ENCODE measurements around the gene AHNAK. TPM values are rescaled to one million over a fixed set of nuclear protein-coding genes. Genes with fewer than 3 reads are reported as not detected.

AHNAK gene
- total and polyA plus RNA-seq, 2 of the 8 experiments (the other 6 are each of a cell fraction or from before 2014, with no cell fraction given) = 2.0 to 5.8 TPM

DNA sequence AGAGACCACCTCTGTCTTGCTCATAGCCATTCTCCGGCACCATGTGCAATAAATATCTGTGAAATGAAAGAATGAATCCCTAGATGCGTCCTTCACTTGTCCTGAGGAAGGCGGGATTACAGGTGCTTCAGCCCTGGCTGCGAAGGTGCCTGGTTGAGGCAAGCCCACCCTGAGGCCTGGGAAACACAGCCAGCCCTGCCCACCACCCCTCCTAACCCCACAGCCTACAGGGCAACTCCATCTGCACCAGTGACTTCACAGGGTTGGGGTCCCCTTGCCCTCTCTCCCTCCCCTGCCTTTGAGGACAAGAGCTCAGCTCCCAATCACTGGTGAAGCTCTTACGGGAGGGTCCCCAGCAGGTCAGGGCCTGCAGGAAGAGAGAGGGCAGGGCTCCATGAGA, 145.2 kb downstream of the AHNAK start:
- Histone ChIP-seq H2BK12ac (ENCODE audit: low read depth, low read length) (no peak overlapping the region), H3K14ac (ENCODE audit: insufficient read length) (no peak overlapping the region), H3K9ac (replicated peaks in 1 of 4; ENCODE audit: extremely low read depth in 1 of 4, low read depth in 3 of 4, low read length in 3 of 4) (no peak overlapping the region), H4K91ac (replicated peaks; ENCODE audit: insufficient read length, low read length) (peak overlapping the region; percentile 60), H3K4me2 (ENCODE audit: insufficient read depth in 1 of 2, low read depth in 2 of 2, low read length in 2 of 2) (no peak overlapping the region), H2BK120ac (replicated peaks; ENCODE audit: low read depth, low read length) (no peak overlapping the region), H2BK15ac (ENCODE audit: low read length) (no peak overlapping the region), H3K4me1 (replicated peaks in 1 of 4; ENCODE audit: control insufficient read depth in 3 of 4, insufficient read depth in 4 of 4, low read length in 3 of 4) (peaks cover 0 to 23% (median 1%) of the 10 kb centered on the region in 4 experiments; a peak in 5 of 7 replicates), H3K23ac (ENCODE audit: insufficient read length) (no peak overlapping the region), H4K5ac (ENCODE audit: insufficient read length, low read depth, low read length) (peak overlapping the region; percentile 21), H3K79me2 (ENCODE audit: control insufficient read depth in 1 of 2, insufficient read depth in 2 of 2, low read length in 2 of 2) (no peaks in the 10 kb centered on the region), H3K18ac (ENCODE audit: extremely low read depth, low read length) (no peak overlapping the region), H2BK5ac (ENCODE audit: low read depth, low read length) (no peak overlapping the region), H3K56ac (replicated peaks; ENCODE audit: insufficient read length, low read depth, low read length) (no peak overlapping the region), H3K9me3 (ENCODE audit: insufficient read depth in 2 of 2, low read depth in 1 of 2, low read length in 1 of 2) (no peaks in the 10 kb centered on the region), H3K79me1 (ENCODE audit: low read depth, low read length) (no peaks in the 10 kb centered on the region), H4K8ac (ENCODE audit: extremely low read depth, insufficient read depth, low read length) (peak overlapping the region; percentile 65; the same call in 1 of the 2 replicates), H3K23me2 (ENCODE audit: low read depth, low read length) (no peaks in the 10 kb centered on the region; the same call in 1 of the 2 replicates), H3K27me3 (replicated peaks in 1 of 4; ENCODE audit: control insufficient read depth in 3 of 4, extremely low read depth in 1 of 4, insufficient read depth in 3 of 4, low read length in 3 of 4) (0 out of 7 replicates have a peak, but pooled peaks cover 0 to 2% (median 0%) of the 10 kb centered on the region in 4 experiments), H2AK5ac (ENCODE audit: low read depth, low read length) (no peak overlapping the region), H4K20me1 (replicated peaks in 1 of 2; ENCODE audit: control insufficient read depth in 1 of 2, insufficient read depth in 2 of 2, low read length in 2 of 2) (no peaks in the 10 kb centered on the region), H2BK20ac (ENCODE audit: low read length) (peak overlapping the region; percentile 23), H3K4me3 (ENCODE audit: extremely low read depth in 1 of 4, insufficient read depth in 2 of 4, low read depth in 3 of 4, low read length in 4 of 4) (no peak overlapping the region), H3K27ac (ENCODE audit: low read depth, low read length) (no peak overlapping the region), H3K4ac (replicated peaks; ENCODE audit: insufficient read length, low read depth, low read length) (no peak overlapping the region), H2AFZ (ENCODE audit: low read length) (no peak overlapping the region), H3K36me3 (ENCODE audit: control insufficient read depth in 2 of 4, insufficient read depth in 4 of 4, low read length in 3 of 4) (no peaks in the 10 kb centered on the region)
- ChIA-PET POLR2A (ENCODE audit: partially characterized antibody) (interaction anchor here (1.2 to 1.3 kb wide), 2 partner anchors 10 to 18 kb away, joined by 4 to 5 read pairs; partner anchors contain the start of gene SCGB1A1), CTCF (ENCODE audit: partially characterized antibody) (interaction anchor here (0.6 to 9.5 kb wide), 9 partner anchors 9 to 665 kb away, joined by 3 to 56 read pairs (median 4); no protein-coding TSS in a partner anchor)
- 84% methylated on average over 4 of the region's 5 CpGs; no CpG with 5 or more reads in 1 of the 2 experiments for WGBS, 2 experiments (ENCODE audit: extremely low coverage in 1 of 2, insufficient coverage in 1 of 2, insufficient read length in 1 of 2, insufficient replicate concordance in 2 of 2, low coverage in 1 of 2, low lambda C conversion rate in 2 of 2, missing lambda C conversion rate in 1 of 2)
- no peak for TF ChIP-seq JUND (IDR thresholded peaks at IDR 0.05; ENCODE audit: low read length)
- DNase-seq (ENCODE audit: low read depth in 1 of 2, low spot score in 2 of 2) = no peak
- FAIRE-seq = no peak
